HepG2 (cell line): ENCODE data around the gene TMEM62. TPM values are rescaled to one million over a fixed set of nuclear protein-coding genes. Genes with fewer than 3 reads are reported as not detected.

ENCODE experiments used
- ARNT ChIP-seq: fragments of 450-650 bp; IDR thresholded peaks from 2 replicates; pipeline ENCODE4 v1.6.1; 2017
- ATM ChIP-seq: fragments of 450-650 bp; IDR thresholded peaks from 2 replicates; pipeline ENCODE4 v1.7.1; 2017; ENCODE audit warnings: mild to moderate bottlenecking, borderline replicate concordance
- HNRNPH1 ChIP-seq: fragments of 200-400 bp; formaldehyde crosslinking; optimal IDR thresholded peaks from 2 replicates; pipeline ENCODE3; 2017; ENCODE audit warnings: mild to moderate bottlenecking, low read depth, low read length
- JARID2 ChIP-seq: sonication (generic); formaldehyde crosslinking; IDR thresholded peaks from 2 replicates; pipeline ENCODE4 v1.8.1; 2023; ENCODE audit warnings: missing genetic modification reagents, inconsistent platforms; ENCODE audit not compliant: insufficient replicate concordance
- KMT2A ChIP-seq: sonication (generic); formaldehyde crosslinking; IDR thresholded peaks from 2 replicates; pipeline ENCODE4 v1.4.0; 2020; ENCODE audit warnings: missing genetic modification reagents
- NPAS2 ChIP-seq: sonication (generic); formaldehyde crosslinking; IDR thresholded peaks from 2 replicates; pipeline ENCODE4 v1.8.0; 2022; ENCODE audit warnings: mild to moderate bottlenecking, missing genetic modification reagents, borderline replicate concordance
- PRDM15 ChIP-seq: sonication (generic); formaldehyde crosslinking; IDR thresholded peaks from 2 replicates; pipeline ENCODE4 v1.4.0; 2020; ENCODE audit warnings: missing genetic modification reagents
- TEAD3 ChIP-seq: optimal IDR thresholded peaks from 2 replicates; pipeline ENCODE3; 2016; ENCODE audit warnings: borderline replicate concordance
- ZBTB1 ChIP-seq: sonication (generic); formaldehyde crosslinking; IDR thresholded peaks from 2 replicates; pipeline ENCODE4 v1.4.0; 2020; ENCODE audit warnings: missing genetic modification reagents, borderline replicate concordance
- ZNF20 ChIP-seq: sonication (generic); formaldehyde crosslinking; IDR thresholded peaks from 2 replicates; pipeline ENCODE4 v1.4.0; 2020; ENCODE audit warnings: mild to moderate bottlenecking, moderate library complexity, missing genetic modification reagents
- ZNF337 ChIP-seq: sonication (generic); formaldehyde crosslinking; IDR thresholded peaks from 2 replicates; pipeline ENCODE4 v1.5.1; 2020; ENCODE audit warnings: missing genetic modification reagents, low read depth, mild to moderate bottlenecking, borderline replicate concordance
- ZNF34 ChIP-seq: sonication (generic); formaldehyde crosslinking; IDR thresholded peaks from 2 replicates; pipeline ENCODE4 v1.4.0; 2020; ENCODE audit warnings: mild to moderate bottlenecking, missing genetic modification reagents, borderline replicate concordance
- ZNF703 ChIP-seq: sonication (generic); formaldehyde crosslinking; IDR thresholded peaks from 2 replicates; pipeline ENCODE4 v1.5.1; 2020; ENCODE audit warnings: missing genetic modification reagents, mild to moderate bottlenecking, moderate library complexity, borderline replicate concordance
- polyA plus RNA-seq, 8 experiments: library from polyadenylated mRNA; depleted of rRNA in 3 of 8; stranded (reverse) in 7 of 8; unstranded in 1 of 8; fragments of >200 nt; fragmentation: Illumina TruSeq in 4 of 8; extraction: Trizol in 4 of 8; gene quantifications; 2 replicates each; pipeline versions ENCODE4 v1.2.1 to v1.2.3, GENCODE V29; 2011 to 2016; ENCODE audit warnings: low read depth in 4 of 8, missing spikeins in 1 of 8, mixed read lengths in 1 of 8; ENCODE audit not compliant: insufficient read depth in 1 of 8
- total RNA-seq, 5 experiments: library from RNA; depleted of rRNA; stranded (reverse); fragments of >200 nt; fragmentation: Illumina TruSeq; extraction: Trizol; gene quantifications; 2 replicates each; pipeline ENCODE4 v1.2.3, GENCODE V29; 2016; ENCODE audit warnings: low read depth in 1 of 5
- TF ChIP-seq, protein P1 (sequence below): fragments of 450-650 bp; IDR thresholded peaks from 2 replicates; pipeline ENCODE4 v1.6.1; 2016
- TF ChIP-seq, protein P2 (sequence below): sonication (generic); formaldehyde crosslinking; IDR thresholded peaks from 2 replicates; pipeline ENCODE4 v1.4.0; 2020; ENCODE audit warnings: missing genetic modification reagents
- TF ChIP-seq, protein P3 (sequence below): sonication (generic); formaldehyde crosslinking; IDR thresholded peaks from 2 replicates; pipeline ENCODE4 v1.4.0; 2020; ENCODE audit warnings: missing genetic modification reagents, borderline replicate concordance

The TMEM62 gene
- total and polyA plus RNA-seq, 2 of the 13 experiments (the other 11 are each of a cell fraction or from before 2014, with no cell fraction given) = 14.2 to 20.9 TPM

DNA sequence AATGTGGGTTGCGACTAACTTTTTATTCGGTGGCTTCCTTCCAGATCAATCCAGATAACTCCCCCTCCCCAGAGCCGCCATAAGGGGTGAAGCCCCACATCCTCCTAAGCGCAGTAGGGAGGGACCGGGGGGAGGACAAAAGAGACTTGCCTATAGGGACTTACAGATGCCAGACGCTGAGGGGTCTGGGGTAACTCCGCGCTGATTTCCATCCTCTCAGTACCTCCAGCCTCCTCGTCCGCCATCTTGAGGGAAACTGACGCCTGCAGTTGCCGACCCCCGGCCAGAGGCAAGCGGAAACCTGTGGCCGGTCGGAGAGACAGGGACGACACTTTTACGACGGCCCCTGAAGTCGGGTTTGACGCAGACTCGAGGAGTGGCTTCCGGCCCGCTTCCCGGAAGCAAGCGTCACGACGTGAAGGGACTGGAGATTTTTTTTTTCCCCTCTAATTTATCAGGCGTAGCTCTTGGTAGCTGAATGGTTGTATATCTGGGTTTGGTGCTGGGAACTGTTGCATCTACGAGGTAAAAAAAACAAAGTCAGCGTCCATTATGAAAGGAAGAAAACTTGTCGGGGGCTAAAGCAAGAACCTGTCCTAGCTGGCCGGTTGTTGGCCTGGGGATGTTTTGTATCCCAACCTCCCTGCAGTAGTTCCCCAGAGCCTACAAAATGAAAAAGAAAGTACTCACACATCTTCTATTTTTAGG, 27.5 kb upstream of the TMEM62 start, which contains the start of gene UBR1 (continued):
- TF ChIP-seq, protein P1, sequence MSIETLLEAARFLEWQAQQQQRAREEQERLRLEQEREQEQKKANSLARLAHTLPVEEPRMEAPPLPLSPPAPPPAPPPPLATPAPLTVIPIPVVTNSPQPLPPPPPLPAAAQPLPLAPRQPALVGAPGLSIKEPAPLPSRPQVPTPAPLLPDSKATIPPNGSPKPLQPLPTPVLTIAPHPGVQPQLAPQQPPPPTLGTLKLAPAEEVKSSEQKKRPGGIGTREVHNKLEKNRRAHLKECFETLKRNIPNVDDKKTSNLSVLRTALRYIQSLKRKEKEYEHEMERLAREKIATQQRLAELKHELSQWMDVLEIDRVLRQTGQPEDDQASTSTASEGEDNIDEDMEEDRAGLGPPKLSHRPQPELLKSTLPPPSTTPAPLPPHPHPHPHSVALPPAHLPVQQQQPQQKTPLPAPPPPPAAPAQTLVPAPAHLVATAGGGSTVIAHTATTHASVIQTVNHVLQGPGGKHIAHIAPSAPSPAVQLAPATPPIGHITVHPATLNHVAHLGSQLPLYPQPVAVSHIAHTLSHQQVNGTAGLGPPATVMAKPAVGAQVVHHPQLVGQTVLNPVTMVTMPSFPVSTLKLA = no peak
- TF ChIP-seq ATM = no peak
- TF ChIP-seq, protein P2, sequence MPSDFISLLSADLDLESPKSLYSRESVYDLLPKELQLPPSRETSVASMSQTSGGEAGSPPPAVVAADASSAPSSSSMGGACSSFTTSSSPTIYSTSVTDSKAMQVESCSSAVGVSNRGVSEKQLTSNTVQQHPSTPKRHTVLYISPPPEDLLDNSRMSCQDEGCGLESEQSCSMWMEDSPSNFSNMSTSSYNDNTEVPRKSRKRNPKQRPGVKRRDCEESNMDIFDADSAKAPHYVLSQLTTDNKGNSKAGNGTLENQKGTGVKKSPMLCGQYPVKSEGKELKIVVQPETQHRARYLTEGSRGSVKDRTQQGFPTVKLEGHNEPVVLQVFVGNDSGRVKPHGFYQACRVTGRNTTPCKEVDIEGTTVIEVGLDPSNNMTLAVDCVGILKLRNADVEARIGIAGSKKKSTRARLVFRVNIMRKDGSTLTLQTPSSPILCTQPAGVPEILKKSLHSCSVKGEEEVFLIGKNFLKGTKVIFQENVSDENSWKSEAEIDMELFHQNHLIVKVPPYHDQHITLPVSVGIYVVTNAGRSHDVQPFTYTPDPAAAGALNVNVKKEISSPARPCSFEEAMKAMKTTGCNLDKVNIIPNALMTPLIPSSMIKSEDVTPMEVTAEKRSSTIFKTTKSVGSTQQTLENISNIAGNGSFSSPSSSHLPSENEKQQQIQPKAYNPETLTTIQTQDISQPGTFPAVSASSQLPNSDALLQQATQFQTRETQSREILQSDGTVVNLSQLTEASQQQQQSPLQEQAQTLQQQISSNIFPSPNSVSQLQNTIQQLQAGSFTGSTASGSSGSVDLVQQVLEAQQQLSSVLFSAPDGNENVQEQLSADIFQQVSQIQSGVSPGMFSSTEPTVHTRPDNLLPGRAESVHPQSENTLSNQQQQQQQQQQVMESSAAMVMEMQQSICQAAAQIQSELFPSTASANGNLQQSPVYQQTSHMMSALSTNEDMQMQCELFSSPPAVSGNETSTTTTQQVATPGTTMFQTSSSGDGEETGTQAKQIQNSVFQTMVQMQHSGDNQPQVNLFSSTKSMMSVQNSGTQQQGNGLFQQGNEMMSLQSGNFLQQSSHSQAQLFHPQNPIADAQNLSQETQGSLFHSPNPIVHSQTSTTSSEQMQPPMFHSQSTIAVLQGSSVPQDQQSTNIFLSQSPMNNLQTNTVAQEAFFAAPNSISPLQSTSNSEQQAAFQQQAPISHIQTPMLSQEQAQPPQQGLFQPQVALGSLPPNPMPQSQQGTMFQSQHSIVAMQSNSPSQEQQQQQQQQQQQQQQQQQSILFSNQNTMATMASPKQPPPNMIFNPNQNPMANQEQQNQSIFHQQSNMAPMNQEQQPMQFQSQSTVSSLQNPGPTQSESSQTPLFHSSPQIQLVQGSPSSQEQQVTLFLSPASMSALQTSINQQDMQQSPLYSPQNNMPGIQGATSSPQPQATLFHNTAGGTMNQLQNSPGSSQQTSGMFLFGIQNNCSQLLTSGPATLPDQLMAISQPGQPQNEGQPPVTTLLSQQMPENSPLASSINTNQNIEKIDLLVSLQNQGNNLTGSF (CRISPR knock-in tag) = no peak
- TF ChIP-seq KMT2A (CRISPR knock-in tag) = peak; percentile 75; the same call in 1 of the 2 replicates
- no peak for TF ChIP-seq ARNT
- TF ChIP-seq HNRNPH1 = no peak
- TF ChIP-seq NPAS2 (CRISPR knock-in tag) = no peak
- no peak for TF ChIP-seq ZNF34 (CRISPR knock-in tag)
- TF ChIP-seq, protein P3, sequence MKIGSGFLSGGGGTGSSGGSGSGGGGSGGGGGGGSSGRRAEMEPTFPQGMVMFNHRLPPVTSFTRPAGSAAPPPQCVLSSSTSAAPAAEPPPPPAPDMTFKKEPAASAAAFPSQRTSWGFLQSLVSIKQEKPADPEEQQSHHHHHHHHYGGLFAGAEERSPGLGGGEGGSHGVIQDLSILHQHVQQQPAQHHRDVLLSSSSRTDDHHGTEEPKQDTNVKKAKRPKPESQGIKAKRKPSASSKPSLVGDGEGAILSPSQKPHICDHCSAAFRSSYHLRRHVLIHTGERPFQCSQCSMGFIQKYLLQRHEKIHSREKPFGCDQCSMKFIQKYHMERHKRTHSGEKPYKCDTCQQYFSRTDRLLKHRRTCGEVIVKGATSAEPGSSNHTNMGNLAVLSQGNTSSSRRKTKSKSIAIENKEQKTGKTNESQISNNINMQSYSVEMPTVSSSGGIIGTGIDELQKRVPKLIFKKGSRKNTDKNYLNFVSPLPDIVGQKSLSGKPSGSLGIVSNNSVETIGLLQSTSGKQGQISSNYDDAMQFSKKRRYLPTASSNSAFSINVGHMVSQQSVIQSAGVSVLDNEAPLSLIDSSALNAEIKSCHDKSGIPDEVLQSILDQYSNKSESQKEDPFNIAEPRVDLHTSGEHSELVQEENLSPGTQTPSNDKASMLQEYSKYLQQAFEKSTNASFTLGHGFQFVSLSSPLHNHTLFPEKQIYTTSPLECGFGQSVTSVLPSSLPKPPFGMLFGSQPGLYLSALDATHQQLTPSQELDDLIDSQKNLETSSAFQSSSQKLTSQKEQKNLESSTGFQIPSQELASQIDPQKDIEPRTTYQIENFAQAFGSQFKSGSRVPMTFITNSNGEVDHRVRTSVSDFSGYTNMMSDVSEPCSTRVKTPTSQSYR (CRISPR knock-in tag) = no peak
- no peak for TF ChIP-seq ZNF337
- no peak for TF ChIP-seq JARID2 (CRISPR knock-in tag)
- TF ChIP-seq ZNF703 (CRISPR knock-in tag) = no peak
- TF ChIP-seq PRDM15 = no peak
- no peak for TF ChIP-seq ZBTB1 (CRISPR knock-in tag)
- peak; percentile 41; the same call in 1 of the 2 replicates for TF ChIP-seq ZNF20 (CRISPR knock-in tag)
- TF ChIP-seq TEAD3 (CRISPR knock-in tag) = peak; percentile 48
